Breast epithelium (tissue), 3 donors: ENCODE results near the gene KIF26B.

Experiments used
- POLR2A ChIP-seq: fragments of 450-650 bp; IDR thresholded peaks from one replicate; pipeline ENCODE4 v1.6.1; 2016; ENCODE audit warnings: antibody characterized with exemption, mild to moderate bottlenecking, moderate library complexity
- TF ChIP-seq, protein P1 (sequence below), 3 donors: fragments of 450-650 bp; IDR thresholded peaks; one replicate each; pipeline ENCODE4 v1.5.1; 2016 to 2017; ENCODE audit warnings: antibody characterized with exemption in 3 of 3, mild to moderate bottlenecking in 3 of 3, moderate library complexity in 3 of 3

DNA sequence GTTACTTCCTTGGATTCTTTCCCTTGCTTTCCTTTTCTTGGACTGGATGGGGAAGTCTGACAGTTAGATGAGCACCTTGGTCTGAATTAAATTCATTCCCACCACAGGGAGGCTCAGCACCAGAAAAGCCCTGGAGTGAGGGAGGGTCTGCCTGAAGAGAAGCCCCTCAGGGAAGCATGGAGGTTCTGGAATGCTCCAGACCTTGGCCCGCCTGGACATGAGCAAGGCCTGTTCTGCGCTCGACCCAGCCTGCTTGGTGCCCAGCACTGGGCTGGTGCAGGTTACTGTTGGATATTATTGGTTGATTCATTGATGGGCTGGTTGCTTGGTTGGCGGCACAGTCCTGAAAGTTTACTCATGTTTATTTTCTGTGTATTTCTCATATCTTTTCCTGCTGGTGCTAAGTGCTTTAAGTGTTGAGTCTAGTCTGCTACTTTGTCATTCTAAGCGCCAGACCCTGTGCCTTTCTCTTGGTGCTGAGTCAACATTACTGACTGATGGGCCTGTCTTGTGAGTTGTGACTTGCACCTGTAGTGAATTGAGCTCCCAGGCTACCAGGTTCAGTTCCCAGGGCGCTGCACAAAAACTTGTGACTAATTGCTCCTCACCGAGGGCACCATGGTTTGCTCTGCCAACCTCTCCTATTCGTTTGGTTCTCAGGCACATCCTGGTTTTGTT, 538.5 kb downstream of the KIF26B start:
- TF ChIP-seq POLR2A = no peak
- TF ChIP-seq, protein P1, sequence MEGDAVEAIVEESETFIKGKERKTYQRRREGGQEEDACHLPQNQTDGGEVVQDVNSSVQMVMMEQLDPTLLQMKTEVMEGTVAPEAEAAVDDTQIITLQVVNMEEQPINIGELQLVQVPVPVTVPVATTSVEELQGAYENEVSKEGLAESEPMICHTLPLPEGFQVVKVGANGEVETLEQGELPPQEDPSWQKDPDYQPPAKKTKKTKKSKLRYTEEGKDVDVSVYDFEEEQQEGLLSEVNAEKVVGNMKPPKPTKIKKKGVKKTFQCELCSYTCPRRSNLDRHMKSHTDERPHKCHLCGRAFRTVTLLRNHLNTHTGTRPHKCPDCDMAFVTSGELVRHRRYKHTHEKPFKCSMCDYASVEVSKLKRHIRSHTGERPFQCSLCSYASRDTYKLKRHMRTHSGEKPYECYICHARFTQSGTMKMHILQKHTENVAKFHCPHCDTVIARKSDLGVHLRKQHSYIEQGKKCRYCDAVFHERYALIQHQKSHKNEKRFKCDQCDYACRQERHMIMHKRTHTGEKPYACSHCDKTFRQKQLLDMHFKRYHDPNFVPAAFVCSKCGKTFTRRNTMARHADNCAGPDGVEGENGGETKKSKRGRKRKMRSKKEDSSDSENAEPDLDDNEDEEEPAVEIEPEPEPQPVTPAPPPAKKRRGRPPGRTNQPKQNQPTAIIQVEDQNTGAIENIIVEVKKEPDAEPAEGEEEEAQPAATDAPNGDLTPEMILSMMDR (IDR thresholded peaks at IDR 0.05) = no peak
